OCI-M2 (cell line): Measurements from ENCODE around the gene TERC.
"Not testable (repeated sequence)": the region's sequence is repeated elsewhere in the genome, so short reads cannot be mapped to it uniquely, and the experiment has no call there.

Experiments used
- DNase-seq: peaks from one replicate; lab custom pipeline; 2025; ENCODE audit not compliant: unreplicated experiment; lab: John Stamatoyannopoulos, UW

TERC gene

GRCh38 chr3:169771497-169772304 lies 6.8 kb upstream of the TERC start:
- peak; percentile 81 for DNase-seq

GRCh38 chr3:169769287-169770181 lies 4.7 kb upstream of the TERC start, which contains the start of gene ACTRT3:
ACTRT3 (minus strand) TSS chr3:169769561; CDS start chr3:169769520, 41 bp downstream.
- DNase-seq, result peak; percentile 45

- DNase-seq, result no peak
Observed at GRCh38 chr3:169764312-169764881, 463 bp downstream of the TERC start.

- no peak for DNase-seq
Observed at GRCh38 chr3:169760479-169760878, 4.4 kb downstream of the TERC start.

GRCh38 chr3:169759256-169759655 lies 5.6 kb downstream of the TERC start:
- DNase-seq, result no peak

- DNase-seq, result no peak
Observed at GRCh38 chr3:169758359-169758994, 6.4 kb downstream of the TERC start.

GRCh38 chr3:169755488-169755887 lies 9.4 kb downstream of the TERC start:
- DNase-seq, result no peak

GRCh38 chr3:169754711-169755110 lies 10.1 kb downstream of the TERC start:
- no peak for DNase-seq

GRCh38 chr3:169751875-169752274 lies 13.0 kb downstream of the TERC start:
- DNase-seq, result no peak

- no peak for DNase-seq
Observed at GRCh38 chr3:169750665-169751064, 14.2 kb downstream of the TERC start.

- no peak for DNase-seq
Observed at GRCh38 chr3:169748670-169749069, 16.2 kb downstream of the TERC start.

- no peak for DNase-seq
Observed at GRCh38 chr3:169746924-169747323, 17.9 kb downstream of the TERC start.

GRCh38 chr3:169744366-169745054 lies 20.4 kb downstream of the TERC start:
- DNase-seq, result no peak

- no peak for DNase-seq
Observed at GRCh38 chr3:169739067-169739466, 25.8 kb downstream of the TERC start.

- not testable (repeated sequence) for DNase-seq
Observed at GRCh38 chr3:169731857-169732256, 33.0 kb downstream of the TERC start.

GRCh38 chr3:169722724-169723123 lies 42.1 kb downstream of the TERC start:
- DNase-seq, result no peak

GRCh38 chr3:169718415-169718814 lies 46.4 kb downstream of the TERC start:
- not testable (repeated sequence) for DNase-seq
